HEK293T (cell line): ENCODE measurements around the gene CUZD1.

Source experiments
- ARNT ChIP-seq: fragments of 450-650 bp; IDR thresholded peaks from 2 replicates; pipeline ENCODE4 v1.6.1; 2017; ENCODE audit warnings: mild to moderate bottlenecking
- FOXM1 ChIP-seq: fragments of 450-650 bp; IDR thresholded peaks from 2 replicates; pipeline ENCODE4 v1.6.1; 2017; ENCODE audit warnings: mild to moderate bottlenecking, borderline replicate concordance
- HDGF ChIP-seq: fragments of 450-650 bp; IDR thresholded peaks from 2 replicates; pipeline ENCODE4 v1.6.1; 2017; ENCODE audit warnings: antibody characterized with exemption, borderline replicate concordance

DNA sequence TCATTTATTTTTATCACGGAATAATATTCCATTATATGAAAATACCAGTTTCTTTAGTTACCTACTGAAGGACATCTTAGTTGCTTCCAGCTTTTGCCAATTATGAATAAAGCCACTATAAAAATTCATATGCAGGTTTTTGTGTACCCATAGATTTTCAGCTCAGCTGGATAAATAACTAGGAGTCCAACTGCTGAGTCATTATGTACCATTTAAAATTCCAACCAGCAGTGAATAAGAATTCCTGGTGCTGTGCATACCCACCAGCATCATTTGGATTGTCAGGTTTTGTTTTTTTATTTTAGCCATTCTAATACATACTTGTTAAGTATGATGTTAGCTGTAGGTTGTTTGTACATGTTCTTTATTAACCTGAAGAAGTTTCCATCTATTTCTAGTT lies 19.2 kb upstream of the CUZD1 start:
- no peak for TF ChIP-seq HDGF
- no peak for TF ChIP-seq FOXM1
- no peak for TF ChIP-seq ARNT
